ENCODE results near the gene FKBP1A.

The FKBP1A gene

GRCh38 chr20:1328680-1329330 lies 64.0 kb downstream of the FKBP1A start, which contains the start of gene SDCBP2:
TSS of gene SDCBP2 (minus strand) at chr20:1329139. CDS start at chr20:1320416, 8,723 bp downstream.
- no peak within 1 kb of the TSS for H3K23ac ChIP-seq (ENCODE audit: low read length)
- peaks cover 7% of the 10 kb centered on the region for H3K79me2 ChIP-seq (ENCODE audit: control insufficient read depth, insufficient read depth, low read length, poor library complexity)
- no peaks in the 10 kb centered on the region for H3K9me3 ChIP-seq (ENCODE audit: insufficient read depth, low read depth, low read length)
- no peak within 1 kb of the TSS for H3K27ac ChIP-seq (ENCODE audit: low read depth, low read length)
- H3K4me3 ChIP-seq (ENCODE audit: low read depth, low read length): no peak within 1 kb of the TSS
- H2BK5ac ChIP-seq (ENCODE audit: low read depth, low read length, poor library complexity): no peak within 1 kb of the TSS
- WGBS (ENCODE audit: extremely low coverage, insufficient coverage, insufficient read length): no CpG with 5 or more reads among the region's 8 CpGs
- H3K79me1 ChIP-seq (ENCODE audit: low read length): peaks cover 10% of the 10 kb centered on the region
- H4K12ac ChIP-seq (ENCODE audit: low read depth, low read length): no peak within 1 kb of the TSS
- H4K8ac ChIP-seq (ENCODE audit: low read depth, low read length): no peak within 1 kb of the TSS
- no peak within 1 kb of the TSS for H2BK12ac ChIP-seq (ENCODE audit: low read length)
- no peak for DNase-seq
- H4K91ac ChIP-seq (ENCODE audit: low read depth, low read length): no peak within 1 kb of the TSS
- no peak within 1 kb of the TSS for H3K4ac ChIP-seq (ENCODE audit: low read depth, low read length)
- no peak within 1 kb of the TSS for H3K4me2 ChIP-seq (ENCODE audit: low read length)
- H3K18ac ChIP-seq (ENCODE audit: low read length): peak within 1 kb of the TSS; percentile 11
- H3K27me3 ChIP-seq (ENCODE audit: insufficient read depth, low read length): no peaks in the 10 kb centered on the region
- no peak within 1 kb of the TSS for H2AK5ac ChIP-seq (ENCODE audit: low read length)
- no peak within 1 kb of the TSS for H2BK120ac ChIP-seq (ENCODE audit: insufficient read depth, low read length, poor library complexity)
- peaks cover 5 to 9% of the 10 kb centered on the region in 2 experiments for H3K36me3 ChIP-seq (ENCODE audit: control insufficient read depth in 1 of 2, insufficient read depth in 2 of 2, low read length in 2 of 2)
- peaks cover 13 to 15% of the 10 kb centered on the region in 2 experiments for H3K4me1 ChIP-seq (ENCODE audit: control insufficient read depth in 1 of 2, insufficient read depth in 2 of 2, low read length in 2 of 2)
- no peak within 1 kb of the TSS for H3K14ac ChIP-seq (ENCODE audit: low read length)
- no peak within 1 kb of the TSS for H2AFZ ChIP-seq (ENCODE audit: insufficient read depth, low read length, poor library complexity)
- H3K9ac ChIP-seq (ENCODE audit: low read length): no peak within 1 kb of the TSS

- Histone ChIP-seq H3K79me2 (ENCODE audit: control insufficient read depth, insufficient read depth, low read length, poor library complexity) (peaks cover 7% of the 10 kb centered on the region), H3K18ac (ENCODE audit: low read length) (peak overlapping the region; percentile 11), H3K79me1 (ENCODE audit: low read length) (peaks cover 10% of the 10 kb centered on the region), H3K4me1 (ENCODE audit: control insufficient read depth in 1 of 2, insufficient read depth in 2 of 2, low read length in 2 of 2) (peaks cover 13 to 15% of the 10 kb centered on the region in 2 experiments), H2BK5ac (ENCODE audit: low read depth, low read length, poor library complexity) (no peak overlapping the region), H2AK5ac (ENCODE audit: low read length) (no peak overlapping the region), H3K9me3 (ENCODE audit: insufficient read depth, low read depth, low read length) (no peaks in the 10 kb centered on the region), H3K23ac (ENCODE audit: low read length) (no peak overlapping the region), H4K8ac (ENCODE audit: low read depth, low read length) (no peak overlapping the region), H3K27me3 (ENCODE audit: insufficient read depth, low read length) (no peaks in the 10 kb centered on the region), H3K36me3 (ENCODE audit: control insufficient read depth in 1 of 2, insufficient read depth in 2 of 2, low read length in 2 of 2) (peaks cover 4 to 7% of the 10 kb centered on the region in 2 experiments), H3K4ac (ENCODE audit: low read depth, low read length) (no peak overlapping the region), H4K12ac (ENCODE audit: low read depth, low read length) (no peak overlapping the region), H4K91ac (ENCODE audit: low read depth, low read length) (no peak overlapping the region), H2BK120ac (ENCODE audit: insufficient read depth, low read length, poor library complexity) (no peak overlapping the region), H3K4me3 (ENCODE audit: low read depth, low read length) (no peak overlapping the region), H3K14ac (ENCODE audit: low read length) (no peak overlapping the region), H3K9ac (ENCODE audit: low read length) (no peak overlapping the region), H2AFZ (ENCODE audit: insufficient read depth, low read length, poor library complexity) (no peak overlapping the region), H3K4me2 (ENCODE audit: low read length) (no peak overlapping the region), H3K27ac (ENCODE audit: low read depth, low read length) (no peak overlapping the region), H2BK12ac (ENCODE audit: low read length) (no peak overlapping the region)
- DNase-seq: no peak
- WGBS (ENCODE audit: extremely low coverage, insufficient coverage, insufficient read length): no CpG with 5 or more reads among the region's 7 CpGs
Measured at GRCh38 chr20:1327827-1328679, 64.8 kb downstream of the FKBP1A start.

GRCh38 chr20:1327241-1327653 lies 65.6 kb downstream of the FKBP1A start:
- H3K4me3 ChIP-seq (ENCODE audit: low read depth, low read length): no peak overlapping the region
- H3K4ac ChIP-seq (ENCODE audit: low read depth, low read length): no peak overlapping the region
- H3K79me2 ChIP-seq (ENCODE audit: control insufficient read depth, insufficient read depth, low read length, poor library complexity): peaks cover 7% of the 10 kb centered on the region
- peaks cover 13 to 15% of the 10 kb centered on the region in 2 experiments for H3K4me1 ChIP-seq (ENCODE audit: control insufficient read depth in 1 of 2, insufficient read depth in 2 of 2, low read length in 2 of 2)
- H2AK5ac ChIP-seq (ENCODE audit: low read length): no peak overlapping the region
- H2BK5ac ChIP-seq (ENCODE audit: low read depth, low read length, poor library complexity): no peak overlapping the region
- H2AFZ ChIP-seq (ENCODE audit: insufficient read depth, low read length, poor library complexity): no peak overlapping the region
- H3K79me1 ChIP-seq (ENCODE audit: low read length): peaks cover 10% of the 10 kb centered on the region
- H3K9me3 ChIP-seq (ENCODE audit: insufficient read depth, low read depth, low read length): no peaks in the 10 kb centered on the region
- no peak overlapping the region for H2BK120ac ChIP-seq (ENCODE audit: insufficient read depth, low read length, poor library complexity)
- no peak overlapping the region for H3K9ac ChIP-seq (ENCODE audit: low read length)
- H4K8ac ChIP-seq (ENCODE audit: low read depth, low read length): no peak overlapping the region
- no peak for DNase-seq
- H3K23ac ChIP-seq (ENCODE audit: low read length): no peak overlapping the region
- no peak overlapping the region for H3K27ac ChIP-seq (ENCODE audit: low read depth, low read length)
- no peak overlapping the region for H2BK12ac ChIP-seq (ENCODE audit: low read length)
- H3K27me3 ChIP-seq (ENCODE audit: insufficient read depth, low read length): no peaks in the 10 kb centered on the region
- no peak overlapping the region for H3K14ac ChIP-seq (ENCODE audit: low read length)
- H4K12ac ChIP-seq (ENCODE audit: low read depth, low read length): no peak overlapping the region
- H3K4me2 ChIP-seq (ENCODE audit: low read length): no peak overlapping the region
- WGBS (ENCODE audit: extremely low coverage, insufficient coverage, insufficient read length): no CpG with 5 or more reads among the region's 8 CpGs
- no peak overlapping the region for H3K18ac ChIP-seq (ENCODE audit: low read length)
- peaks cover 0 to 3% of the 10 kb centered on the region in 2 experiments for H3K36me3 ChIP-seq (ENCODE audit: control insufficient read depth in 1 of 2, insufficient read depth in 2 of 2, low read length in 2 of 2)
- H4K91ac ChIP-seq (ENCODE audit: low read depth, low read length): no peak overlapping the region

GRCh38 chr20:1326031-1326930 lies 66.6 kb downstream of the FKBP1A start:
- H2BK5ac ChIP-seq (ENCODE audit: low read depth, low read length, poor library complexity): peak overlapping the region; percentile 29
- peaks cover 7% of the 10 kb centered on the region for H3K79me2 ChIP-seq (ENCODE audit: control insufficient read depth, insufficient read depth, low read length, poor library complexity)
- H3K4me1 ChIP-seq (ENCODE audit: control insufficient read depth in 1 of 2, insufficient read depth in 2 of 2, low read length in 2 of 2): peaks cover 13 to 15% of the 10 kb centered on the region in 2 experiments
- no peak overlapping the region for H3K23ac ChIP-seq (ENCODE audit: low read length)
- H3K4me2 ChIP-seq (ENCODE audit: low read length): peak overlapping the region; percentile 78
- DNase-seq: no peak
- peak overlapping the region; percentile 88 for H3K18ac ChIP-seq (ENCODE audit: low read length)
- peak overlapping the region; percentile 28 for H4K12ac ChIP-seq (ENCODE audit: low read depth, low read length)
- H2AFZ ChIP-seq (ENCODE audit: insufficient read depth, low read length, poor library complexity): peak overlapping the region; percentile 23
- peak overlapping the region; percentile 55 for H3K14ac ChIP-seq (ENCODE audit: low read length)
- H3K27me3 ChIP-seq (ENCODE audit: insufficient read depth, low read length): no peaks in the 10 kb centered on the region
- peak overlapping the region; percentile 84 for H3K4ac ChIP-seq (ENCODE audit: low read depth, low read length)
- peak overlapping the region; percentile 25 for H3K9ac ChIP-seq (ENCODE audit: low read length)
- H2BK12ac ChIP-seq (ENCODE audit: low read length): peak overlapping the region; percentile 56
- H2AK5ac ChIP-seq (ENCODE audit: low read length): peak overlapping the region; percentile 60
- H3K79me1 ChIP-seq (ENCODE audit: low read length): peaks cover 10% of the 10 kb centered on the region
- peaks cover 0 to 3% of the 10 kb centered on the region in 2 experiments for H3K36me3 ChIP-seq (ENCODE audit: control insufficient read depth in 1 of 2, insufficient read depth in 2 of 2, low read length in 2 of 2)
- peak overlapping the region; percentile 87 for H3K27ac ChIP-seq (ENCODE audit: low read depth, low read length)
- peak overlapping the region; percentile 72 for H4K91ac ChIP-seq (ENCODE audit: low read depth, low read length)
- H3K4me3 ChIP-seq (ENCODE audit: low read depth, low read length): peak overlapping the region; percentile 79
- peak overlapping the region; percentile 82 for H2BK120ac ChIP-seq (ENCODE audit: insufficient read depth, low read length, poor library complexity)
- no peaks in the 10 kb centered on the region for H3K9me3 ChIP-seq (ENCODE audit: insufficient read depth, low read depth, low read length)
- H4K8ac ChIP-seq (ENCODE audit: low read depth, low read length): peak overlapping the region; percentile 95
- WGBS (ENCODE audit: extremely low coverage, insufficient coverage, insufficient read length): no CpG with 5 or more reads among the region's 10 CpGs
